GM12801 (cell line): ENCODE measurements around the gene SLC7A14.

Source experiments
- CTCF ChIP-seq: IDR thresholded peaks from one replicate; pipeline ENCODE4 v1.5.1; 2011; ENCODE audit warnings: control low read depth; ENCODE audit not compliant: insufficient read length; ENCODE audit errors: extremely low read depth

The SLC7A14 gene

GRCh38 chr3:170605490-170605889, 19.6 kb upstream of the SLC7A14 start:
- TF ChIP-seq CTCF, result no peak

GRCh38 chr3:170603770-170604510, 18.1 kb upstream of the SLC7A14 start:
- no peak for TF ChIP-seq CTCF

GRCh38 chr3:170602556-170602955, 16.7 kb upstream of the SLC7A14 start:
- no peak for TF ChIP-seq CTCF

GRCh38 chr3:170600005-170600624, 14.2 kb upstream of the SLC7A14 start:
- TF ChIP-seq CTCF, result no peak

- TF ChIP-seq CTCF, result no peak
Observed at GRCh38 chr3:170599091-170599490, 13.2 kb upstream of the SLC7A14 start.

GRCh38 chr3:170598091-170598502, 12.2 kb upstream of the SLC7A14 start:
- TF ChIP-seq CTCF, result no peak

GRCh38 chr3:170594528-170594927, 8.7 kb upstream of the SLC7A14 start:
- TF ChIP-seq CTCF, result no peak
